ENCODE measurements around the gene PSMF1. TPM values are rescaled to one million over a fixed set of nuclear protein-coding genes. Genes with fewer than 3 reads are reported as not detected.
A peak's percentile ranks its signal among the peaks of the same experiment; 100 is the strongest.

The PSMF1 gene
- total RNA-seq, 5 donors from 2014 or later (not counting 1 experiment from before 2014, with no cell fraction given), result 106 to 142 (median 127) TPM

DNA sequence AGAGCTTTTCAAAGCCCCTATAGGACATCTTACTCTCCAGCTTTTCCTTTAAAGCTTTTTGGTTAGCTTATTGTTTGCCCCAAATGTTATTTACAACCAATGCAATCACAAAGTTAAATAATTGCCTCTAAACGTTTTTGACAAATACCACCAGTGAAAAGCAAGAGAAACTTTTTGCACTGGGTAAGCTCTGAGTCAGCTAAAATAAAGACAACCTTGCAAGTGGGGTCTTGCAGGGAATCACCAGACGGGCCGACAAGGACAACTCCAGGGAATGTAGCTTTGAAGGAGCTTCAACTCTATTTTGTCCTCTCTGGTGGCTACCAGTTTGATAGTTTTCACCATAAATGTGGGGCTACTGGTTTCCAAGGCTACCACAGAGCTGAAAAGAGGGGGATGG, 14.7 kb upstream of the PSMF1 start:
- POLR2A ChIA-PET, result interaction anchor here in 1 of 2 donors (0.5 kb wide), 1 partner anchor 795 kb away, joined by 3 read pairs; no protein-coding TSS in a partner anchor
- no peaks in the 10 kb centered on the region for H3K36me3 ChIP-seq (ENCODE audit: control insufficient read depth in 2 of 2, extremely low read depth in 1 of 2, insufficient read depth in 1 of 2, low read length in 1 of 2)
- H3K27ac ChIP-seq (ENCODE audit: low read length), result no peak overlapping the region
- 100% methylated on average over 2 of the region's 3 CpGs for WGBS (ENCODE audit: insufficient coverage)
- H3K27me3 Mint-ChIP-seq, result peaks cover 0 to 1% of the 10 kb centered on the region in 2 donors
- CTCF ChIA-PET, result no interaction called here
- H3K4me3 ChIP-seq (ENCODE audit: control insufficient read depth in 1 of 2, extremely low read depth in 1 of 2, low read length in 1 of 2), result no peak overlapping the region
- no peak overlapping the region for H3K27ac Mint-ChIP-seq
- no peak overlapping the region for H3K4me3 Mint-ChIP-seq
- peaks cover 0 to 7% (median 3%) of the 10 kb centered on the region in 3 donors for H3K4me1 Mint-ChIP-seq
- peaks cover 5% of the 10 kb centered on the region for H3K36me3 Mint-ChIP-seq
- H3K9me3 Mint-ChIP-seq, result peaks cover 0 to 16% (median 12%) of the 10 kb centered on the region in 3 donors
- no peaks in the 10 kb centered on the region for H3K9me3 ChIP-seq
- ATAC-seq (replicated peaks in 1 of 4), result no peak
- H3K27me3 ChIP-seq (replicated peaks in 1 of 2; ENCODE audit: control insufficient read depth in 2 of 2, extremely low read depth in 1 of 2, insufficient read depth in 2 of 2, low read length in 1 of 2), result peaks cover 0 to 8% of the 10 kb centered on the region in 2 experiments
- peaks cover 0 to 6% of the 10 kb centered on the region in 2 experiments for H3K4me1 ChIP-seq (ENCODE audit: control insufficient read depth in 1 of 2, extremely low read depth in 1 of 2, insufficient read depth in 2 of 2, low read length in 2 of 2)
- no peak for DNase-seq

DNA sequence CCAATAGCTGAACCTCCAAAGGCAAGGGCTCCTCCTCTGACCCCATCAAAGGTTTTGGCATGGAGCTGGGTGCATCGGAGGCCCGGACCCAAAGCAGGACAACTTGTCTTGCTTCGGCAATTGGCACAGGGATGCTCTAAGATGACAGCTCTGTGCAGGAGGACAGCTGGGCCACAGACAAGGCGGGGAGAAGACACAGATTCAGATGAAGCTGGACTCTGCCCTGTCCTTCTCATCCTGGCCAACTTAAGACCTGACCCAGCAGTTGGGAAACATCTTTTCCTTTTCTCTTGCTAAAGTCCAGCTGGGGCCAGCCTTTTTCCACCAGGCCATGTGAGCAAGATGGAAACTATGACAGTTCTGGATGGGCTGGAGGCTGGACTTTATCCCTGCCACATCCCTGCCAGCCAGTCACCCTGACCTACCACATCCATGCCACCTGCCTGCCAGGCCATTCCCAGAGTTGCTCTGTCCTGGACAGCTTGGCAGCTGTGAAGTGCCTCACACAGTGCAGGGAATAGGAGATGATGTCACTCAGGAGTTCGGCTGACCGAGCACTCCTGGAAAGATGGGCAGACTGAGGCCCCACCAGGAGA, 12.7 kb upstream of the PSMF1 start:
- Histone ChIP-seq H3K4me3 (ENCODE audit: control insufficient read depth in 1 of 2, extremely low read depth in 1 of 2, low read length in 1 of 2) (no peak overlapping the region), H3K27ac (ENCODE audit: low read length) (no peak overlapping the region), H3K36me3 (ENCODE audit: control insufficient read depth in 2 of 2, extremely low read depth in 1 of 2, insufficient read depth in 1 of 2, low read length in 1 of 2) (no peaks in the 10 kb centered on the region), H3K27me3 (replicated peaks in 1 of 2; ENCODE audit: control insufficient read depth in 2 of 2, extremely low read depth in 1 of 2, insufficient read depth in 2 of 2, low read length in 1 of 2) (peaks cover 0 to 8% of the 10 kb centered on the region in 2 experiments), H3K4me1 (ENCODE audit: control insufficient read depth in 1 of 2, extremely low read depth in 1 of 2, insufficient read depth in 2 of 2, low read length in 2 of 2) (peaks cover 0 to 6% of the 10 kb centered on the region in 2 experiments), H3K9me3 (no peaks in the 10 kb centered on the region)
- H3K27me3 Mint-ChIP-seq, result peaks cover 1 to 4% of the 10 kb centered on the region in 2 donors
- peaks cover 0 to 16% (median 12%) of the 10 kb centered on the region in 3 donors for H3K9me3 Mint-ChIP-seq
- ATAC-seq (replicated peaks in 1 of 4), result no peak
- no peak overlapping the region for H3K4me3 Mint-ChIP-seq
- WGBS (ENCODE audit: insufficient coverage), result 83% methylated on average over 4 of the region's 6 CpGs
- peaks cover 0 to 15% (median 3%) of the 10 kb centered on the region in 3 donors for H3K4me1 Mint-ChIP-seq
- POLR2A ChIA-PET, result no interaction called here
- DNase-seq, result no peak
- CTCF ChIA-PET, result interaction anchor here in 1 of 2 donors (0.5 kb wide), 1 partner anchor 248 kb away, joined by 4 read pairs; no protein-coding TSS in a partner anchor
- H3K27ac Mint-ChIP-seq, result no peak overlapping the region
- peaks cover 5% of the 10 kb centered on the region for H3K36me3 Mint-ChIP-seq

GRCh38 chr20:1107176-1107575, 11.2 kb upstream of the PSMF1 start:
- CTCF ChIA-PET, result no interaction called here
- H3K36me3 Mint-ChIP-seq, result peaks cover 7% of the 10 kb centered on the region
- H3K4me1 Mint-ChIP-seq, result peaks cover 0 to 15% (median 3%) of the 10 kb centered on the region in 3 donors
- ATAC-seq (replicated peaks in 1 of 4) (no peak), DNase-seq (no peak)
- no peaks in the 10 kb centered on the region for H3K36me3 ChIP-seq (ENCODE audit: control insufficient read depth in 2 of 2, extremely low read depth in 1 of 2, insufficient read depth in 1 of 2, low read length in 1 of 2)
- peaks cover 0 to 8% of the 10 kb centered on the region in 2 experiments for H3K27me3 ChIP-seq (replicated peaks in 1 of 2; ENCODE audit: control insufficient read depth in 2 of 2, extremely low read depth in 1 of 2, insufficient read depth in 2 of 2, low read length in 1 of 2)
- no peak overlapping the region for H3K27ac Mint-ChIP-seq
- POLR2A ChIA-PET, result no interaction called here
- H3K4me3 Mint-ChIP-seq, result no peak overlapping the region
- peaks cover 0 to 12% (median 9%) of the 10 kb centered on the region in 3 donors for H3K9me3 Mint-ChIP-seq
- no peak overlapping the region for H3K4me3 ChIP-seq (ENCODE audit: control insufficient read depth in 1 of 2, extremely low read depth in 1 of 2, low read length in 1 of 2)
- H3K4me1 ChIP-seq (ENCODE audit: control insufficient read depth in 1 of 2, extremely low read depth in 1 of 2, insufficient read depth in 2 of 2, low read length in 2 of 2), result peaks cover 0 to 6% of the 10 kb centered on the region in 2 experiments
- 72% methylated on average over 2 of the region's 3 CpGs for WGBS (ENCODE audit: insufficient coverage)
- no peak overlapping the region for H3K27ac ChIP-seq (ENCODE audit: low read length)
- H3K27me3 Mint-ChIP-seq, result peaks cover 1 to 4% of the 10 kb centered on the region in 2 donors
- H3K9me3 ChIP-seq, result no peaks in the 10 kb centered on the region

- Mint-ChIP-seq H3K4me3 (no peak overlapping the region), H3K4me1 (peaks cover 0 to 15% (median 3%) of the 10 kb centered on the region in 3 donors), H3K36me3 (peaks cover 5% of the 10 kb centered on the region), H3K27ac (no peak overlapping the region), H3K9me3 (peaks cover 0 to under 1% (median 0%) of the 10 kb centered on the region in 3 donors), H3K27me3 (peaks cover 1 to 4% of the 10 kb centered on the region in 2 donors)
- Histone ChIP-seq H3K4me1 (ENCODE audit: control insufficient read depth in 1 of 2, extremely low read depth in 1 of 2, insufficient read depth in 2 of 2, low read length in 2 of 2) (peaks cover 0 to 6% of the 10 kb centered on the region in 2 experiments), H3K9me3 (no peaks in the 10 kb centered on the region), H3K27me3 (replicated peaks in 1 of 2; ENCODE audit: control insufficient read depth in 2 of 2, extremely low read depth in 1 of 2, insufficient read depth in 2 of 2, low read length in 1 of 2) (peaks cover 0 to 8% of the 10 kb centered on the region in 2 experiments), H3K27ac (ENCODE audit: low read length) (no peak overlapping the region), H3K36me3 (ENCODE audit: control insufficient read depth in 2 of 2, extremely low read depth in 1 of 2, insufficient read depth in 1 of 2, low read length in 1 of 2) (no peaks in the 10 kb centered on the region), H3K4me3 (ENCODE audit: control insufficient read depth in 1 of 2, extremely low read depth in 1 of 2, low read length in 1 of 2) (no peak overlapping the region)
- WGBS (ENCODE audit: insufficient coverage), result 27% methylated on average over 2 of the region's 5 CpGs
- DNase-seq (peak in 33 of 35 experiments; percentile 2 to 67 (median 37)), ATAC-seq (replicated peaks in 1 of 4) (peak; percentile 69 to 79 (median 76))
- POLR2A ChIA-PET, result interaction anchor here in 1 of 2 donors (0.5 kb wide), 1 partner anchor 340 kb away, joined by 3 read pairs; no protein-coding TSS in a partner anchor
- CTCF ChIA-PET, result interaction anchor here (0.7 to 1.3 kb wide), 4 partner anchors 10 to 103 kb away, joined by 3 to 5 read pairs (median 3); no protein-coding TSS in a partner anchor
Measured at GRCh38 chr20:1108437-1108920, 9.9 kb upstream of the PSMF1 start.

DNA sequence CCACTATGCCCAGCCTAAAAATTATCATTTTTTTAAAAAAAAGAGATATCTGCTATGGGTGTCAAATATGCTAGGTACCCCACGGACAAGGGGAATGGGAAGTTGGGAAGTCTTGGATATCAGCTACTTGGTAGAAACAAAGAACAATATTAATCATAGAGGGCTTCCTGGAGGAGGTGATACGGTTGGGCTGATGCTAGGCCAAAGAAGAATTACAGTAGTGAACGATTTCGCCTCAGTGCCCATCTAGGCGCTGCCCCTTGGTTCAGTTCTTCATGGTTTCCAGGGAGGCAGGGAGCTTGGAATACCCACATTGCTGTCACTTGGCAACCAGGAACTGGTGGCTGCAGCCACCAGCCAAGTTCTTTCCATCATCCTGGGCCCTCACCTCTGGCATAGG, 5.5 kb upstream of the PSMF1 start:
- ATAC-seq (replicated peaks in 1 of 4) (no peak), DNase-seq (no peak)
- Mint-ChIP-seq H3K27me3 (peaks cover 1 to 4% of the 10 kb centered on the region in 2 donors), H3K9me3 (no peaks in the 10 kb centered on the region), H3K36me3 (peaks cover 5% of the 10 kb centered on the region), H3K27ac (no peak overlapping the region), H3K4me3 (no peak overlapping the region), H3K4me1 (peaks cover 12 to 30% (median 16%) of the 10 kb centered on the region in 3 donors)
- Histone ChIP-seq H3K4me3 (ENCODE audit: control insufficient read depth in 1 of 2, extremely low read depth in 1 of 2, low read length in 1 of 2) (no peak overlapping the region), H3K36me3 (ENCODE audit: control insufficient read depth in 2 of 2, extremely low read depth in 1 of 2, insufficient read depth in 1 of 2, low read length in 1 of 2) (no peaks in the 10 kb centered on the region), H3K27ac (ENCODE audit: low read length) (no peak overlapping the region), H3K9me3 (no peaks in the 10 kb centered on the region), H3K27me3 (replicated peaks in 1 of 2; ENCODE audit: control insufficient read depth in 2 of 2, extremely low read depth in 1 of 2, insufficient read depth in 2 of 2, low read length in 1 of 2) (peaks cover 0 to 5% of the 10 kb centered on the region in 2 experiments), H3K4me1 (ENCODE audit: control insufficient read depth in 1 of 2, extremely low read depth in 1 of 2, insufficient read depth in 2 of 2, low read length in 2 of 2) (peaks cover 2 to 11% of the 10 kb centered on the region in 2 experiments)
- POLR2A ChIA-PET, result interaction anchor here in 1 of 2 donors (0.6 kb wide), 1 partner anchor 31 kb away, joined by 3 read pairs; no protein-coding TSS in a partner anchor
- CTCF ChIA-PET, result no interaction called here
- 100% methylated on average over 4 of the region's 5 CpGs for WGBS (ENCODE audit: insufficient coverage)

DNA sequence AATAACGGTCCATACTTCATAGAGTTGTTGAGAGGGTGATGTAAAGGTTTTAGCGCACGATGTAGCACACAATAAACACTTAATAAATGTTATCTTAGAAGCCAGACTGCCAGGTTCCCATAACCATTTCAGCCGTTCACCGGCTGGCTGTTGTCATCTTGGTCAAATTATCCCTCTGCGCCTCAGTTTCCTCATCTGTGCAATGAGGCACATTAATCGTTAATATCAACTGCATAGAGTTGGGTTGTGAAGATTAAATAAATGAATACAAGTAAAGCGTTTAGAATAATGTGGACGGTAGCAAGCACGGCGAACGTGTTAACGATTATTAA, 432 bp upstream of the PSMF1 start:
- DNase-seq (no peak), ATAC-seq (replicated peaks in 1 of 4) (no peak)
- Histone ChIP-seq H3K36me3 (ENCODE audit: control insufficient read depth in 2 of 2, extremely low read depth in 1 of 2, insufficient read depth in 1 of 2, low read length in 1 of 2) (peaks cover 0 to 29% of the 10 kb centered on the region in 2 donors), H3K27ac (ENCODE audit: low read length) (peak overlapping the region; percentile 85), H3K4me1 (ENCODE audit: control insufficient read depth in 1 of 2, extremely low read depth in 1 of 2, insufficient read depth in 2 of 2, low read length in 2 of 2) (peaks cover 32 to 46% of the 10 kb centered on the region in 2 experiments), H3K9me3 (no peaks in the 10 kb centered on the region), H3K4me3 (ENCODE audit: control insufficient read depth in 1 of 2, extremely low read depth in 1 of 2, low read length in 1 of 2) (peak overlapping the region; percentile 95 to 98), H3K27me3 (replicated peaks in 1 of 2; ENCODE audit: control insufficient read depth in 2 of 2, extremely low read depth in 1 of 2, insufficient read depth in 2 of 2, low read length in 1 of 2) (no peaks in the 10 kb centered on the region)
- Mint-ChIP-seq H3K4me1 (peaks cover 51 to 64% (median 57%) of the 10 kb centered on the region in 3 donors), H3K27ac (peak overlapping the region; percentile 84 to 91), H3K36me3 (peaks cover 27% of the 10 kb centered on the region), H3K27me3 (no peaks in the 10 kb centered on the region), H3K4me3 (peak overlapping the region; percentile 89 to 96 (median 94)), H3K9me3 (no peaks in the 10 kb centered on the region)
- WGBS (ENCODE audit: insufficient coverage), result no CpG with 5 or more reads among the region's 13 CpGs
- ChIA-PET POLR2A (no interaction called here), CTCF (interaction anchor here (0.6 to 0.8 kb wide), 2 partner anchors 149 to 386 kb away, joined by 3 read pairs; no protein-coding TSS in a partner anchor)

All from T-cell (primary cell).